IMR-90 (cell line): ENCODE measurements around the gene MLYCD. TPM values are rescaled to one million over a fixed set of nuclear protein-coding genes. Genes with fewer than 3 reads are reported as not detected.

Source experiments
- ATAC-seq: fragments of 200-7000 bp; cut with Tn5 transposase; 2 replicates; pipeline ENCODE4 v1.9.1; 2020; ENCODE audit warnings: low read depth, mild to moderate bottlenecking, moderate library complexity
- BruUV-seq: library from RNA; stranded (reverse); fragments of 400-500 nt; replicated peaks from 2 replicates; lab custom pipeline; 2021; lab: Mats Ljungman, UMichigan
- CTCF ChIA-PET: fragments of 300-600 bp; formaldehyde crosslinking; extraction: SDS; loops from one replicate; lab custom pipeline; 2021; ENCODE audit warnings: antibody characterized with exemption; lab: Yijun Ruan, JAX
- POLR2A ChIA-PET: fragments of 300-600 bp; sonication (Branson Sonifier 250); formaldehyde crosslinking; loops from one replicate; lab custom pipeline; 2022; ENCODE audit warnings: antibody characterized with exemption; ENCODE audit not compliant: unreplicated experiment; lab: Charles Lee
- DNase-seq: peaks from one replicate; pipeline ENCODE4 v3.0.0; 2013
- H2AFZ ChIP-seq: replicated peaks from 2 replicates; pipeline ENCODE3; 2013; ENCODE audit warnings: low read length, mild to moderate bottlenecking; ENCODE audit not compliant: poor library complexity
- H2AK5ac ChIP-seq: 2 replicates; pipeline ENCODE4 v1.6.1; 2013; ENCODE audit warnings: low read depth, low read length, inconsistent platforms
- H2AK9ac ChIP-seq: replicated peaks from 2 replicates; pipeline ENCODE3; 2013; ENCODE audit warnings: mild to moderate bottlenecking, low read depth, low read length, moderate library complexity; ENCODE audit not compliant: poor library complexity
- H2BK120ac ChIP-seq: 2 replicates; pipeline ENCODE4 v1.6.1; 2013; ENCODE audit warnings: low read depth, low read length, inconsistent platforms
- H2BK15ac ChIP-seq: 3 replicates; pipeline ENCODE4 v1.6.1; 2013; ENCODE audit warnings: low read depth, low read length, inconsistent platforms
- H2BK20ac ChIP-seq: 2 replicates; pipeline ENCODE4 v1.6.1; 2013; ENCODE audit warnings: low read depth, mild to moderate bottlenecking, inconsistent platforms, low read length, moderate library complexity
- H2BK5ac ChIP-seq: 2 replicates; pipeline ENCODE4 v1.6.1; 2013; ENCODE audit warnings: mild to moderate bottlenecking, low read depth, low read length, inconsistent platforms; ENCODE audit not compliant: poor library complexity, severe bottlenecking
- H3K14ac ChIP-seq: replicated peaks from 2 replicates; pipeline ENCODE4 v1.6.1; 2013; ENCODE audit warnings: low read depth, low read length, inconsistent platforms
- H3K18ac ChIP-seq: 2 replicates; pipeline ENCODE4 v1.6.1; 2013; ENCODE audit warnings: low read depth, low read length, control low read depth
- H3K23ac ChIP-seq: 2 replicates; pipeline ENCODE4 v1.6.1; 2013; ENCODE audit warnings: low read depth, low read length, inconsistent platforms
- H3K27ac ChIP-seq: 2 replicates; pipeline ENCODE4 v1.5.1; 2013; ENCODE audit warnings: mild to moderate bottlenecking, control low read depth, low read length; ENCODE audit not compliant: insufficient read depth
- H3K27me3 ChIP-seq: 2 replicates; pipeline ENCODE4 v1.6.1; 2013; ENCODE audit warnings: low read length; ENCODE audit not compliant: control insufficient read depth, insufficient read depth
- H3K36me3 ChIP-seq: 2 replicates; pipeline ENCODE4 v1.6.1; 2013; ENCODE audit warnings: low read length, mixed read lengths; ENCODE audit not compliant: control insufficient read depth, insufficient read depth
- H3K4ac ChIP-seq: 2 replicates; pipeline ENCODE4 v1.6.1; 2013; ENCODE audit warnings: low read depth, low read length, inconsistent platforms
- H3K4me1 ChIP-seq: 2 replicates; pipeline ENCODE4 v1.6.1; 2013; ENCODE audit warnings: low read length, mixed read lengths; ENCODE audit not compliant: control insufficient read depth, insufficient read depth
- H3K4me2 ChIP-seq: 2 replicates; pipeline ENCODE4 v1.6.1; 2013; ENCODE audit warnings: low read depth, mild to moderate bottlenecking, control low read depth, low read length, moderate library complexity
- H3K4me3 ChIP-seq: 2 replicates; pipeline ENCODE4 v1.5.1; 2013; ENCODE audit warnings: low read depth, mild to moderate bottlenecking, control low read depth, low read length, moderate library complexity; ENCODE audit not compliant: insufficient read depth
- H3K56ac ChIP-seq: 2 replicates; pipeline ENCODE4 v1.6.1; 2013; ENCODE audit warnings: low read length, inconsistent platforms; ENCODE audit not compliant: insufficient read depth; ENCODE audit errors: extremely low read depth
- H3K79me1 ChIP-seq, 2 experiments: 2 replicates each; pipeline ENCODE4 v1.6.1; 2013; ENCODE audit warnings: low read length in 2 of 2, inconsistent platforms in 1 of 2, low read depth in 1 of 2
- H3K9ac ChIP-seq: 2 replicates; pipeline ENCODE4 v1.6.1; 2013; ENCODE audit warnings: low read depth, low read length, control low read depth
- H3K9me1 ChIP-seq: 2 replicates; pipeline ENCODE4 v1.6.1; 2013; ENCODE audit warnings: low read length, inconsistent platforms; ENCODE audit not compliant: insufficient read depth
- H3K9me3 ChIP-seq: 2 replicates; pipeline ENCODE4 v1.6.1; 2013; ENCODE audit warnings: low read length; ENCODE audit not compliant: control insufficient read depth, insufficient read depth
- H4K20me1 ChIP-seq: 2 replicates; pipeline ENCODE4 v1.6.1; 2013; ENCODE audit warnings: low read length, inconsistent platforms; ENCODE audit not compliant: insufficient read depth
- H4K5ac ChIP-seq: 2 replicates; pipeline ENCODE4 v1.6.1; 2013; ENCODE audit warnings: mild to moderate bottlenecking, low read depth, low read length, control low read depth
- H4K8ac ChIP-seq, 2 experiments: 2 replicates each; pipeline ENCODE4 v1.6.1; 2013; ENCODE audit warnings: low read depth in 2 of 2, low read length in 2 of 2, control low read depth in 1 of 2, inconsistent platforms in 1 of 2
- H4K91ac ChIP-seq: 2 replicates; pipeline ENCODE4 v1.6.1; 2013; ENCODE audit warnings: low read depth, low read length, inconsistent platforms; ENCODE audit not compliant: insufficient read depth
- BHLHE40 ChIP-seq: fragments of 150-350 bp; IDR thresholded peaks from 2 replicates; pipeline ENCODE4 v1.6.1; 2016; ENCODE audit warnings: mild to moderate bottlenecking, low read depth, low read length
- MAFK ChIP-seq: IDR thresholded peaks from 2 replicates; pipeline ENCODE4 v1.6.1; 2012; ENCODE audit warnings: low read depth, low read length, improper control_type of control experiment
- NFE2L2 ChIP-seq: fragments of 150-350 bp; IDR thresholded peaks from 2 replicates; pipeline ENCODE4 v1.6.1; 2016; ENCODE audit warnings: low read depth, mild to moderate bottlenecking, low read length
- RCOR1 ChIP-seq: IDR thresholded peaks from 2 replicates; pipeline ENCODE4 v1.6.1; 2012; ENCODE audit warnings: mild to moderate bottlenecking, low read length, improper control_type of control experiment; ENCODE audit not compliant: insufficient replicate concordance
- WGBS, 2 experiments: methylation state at CpG; one replicate each; pipeline versions ENCODE4 v1.1.5 to v1.1.7; 2013; ENCODE audit warnings: missing lambda C conversion rate in 2 of 2; ENCODE audit not compliant: insufficient read length in 1 of 2; ENCODE audit errors: extremely low coverage in 2 of 2; 5-methylcytosine and 5-hydroxymethylcytosine counted together
- dilution Hi-C: fragments of 300-500 bp; cut with HindIII; formaldehyde crosslinking; loops from one replicate; pipeline ENCODE4 v1.14.3; 2018; ENCODE audit warnings: low sequenced_read_pairs; ENCODE audit not compliant: unreplicated experiment
- in situ Hi-C: fragments of 300-500 bp; cut with MboI; formaldehyde crosslinking; loops from 3 replicates; pipeline ENCODE4 v1.14.3; 2019; ENCODE audit warnings: low sequenced_read_pairs, inconsistent platforms, mixed read lengths
- intact Hi-C: fragments of 100-400 bp; cut with micrococcal nuclease; formaldehyde crosslinking; loops from 2 replicates; pipeline ENCODE4 v1.10.0; 2022
- polyA plus RNA-seq, 3 experiments: library from polyadenylated mRNA; depleted of rRNA; stranded (reverse); fragments of >200 nt; gene quantifications; 2 replicates each; pipeline ENCODE4 v1.2.3, GENCODE V29; 2012; ENCODE audit warnings: low replicate concordance in 1 of 3
- total RNA-seq: library from RNA; depleted of rRNA; stranded (reverse); fragments of >200 nt; gene quantifications from 2 replicates; pipeline ENCODE4 v1.2.3, GENCODE V29; 2012

MLYCD gene
- total and polyA plus RNA-seq, 2 of the 4 experiments (the other 2 are of a cell fraction) = 1.9 to 2.7 TPM

DNA sequence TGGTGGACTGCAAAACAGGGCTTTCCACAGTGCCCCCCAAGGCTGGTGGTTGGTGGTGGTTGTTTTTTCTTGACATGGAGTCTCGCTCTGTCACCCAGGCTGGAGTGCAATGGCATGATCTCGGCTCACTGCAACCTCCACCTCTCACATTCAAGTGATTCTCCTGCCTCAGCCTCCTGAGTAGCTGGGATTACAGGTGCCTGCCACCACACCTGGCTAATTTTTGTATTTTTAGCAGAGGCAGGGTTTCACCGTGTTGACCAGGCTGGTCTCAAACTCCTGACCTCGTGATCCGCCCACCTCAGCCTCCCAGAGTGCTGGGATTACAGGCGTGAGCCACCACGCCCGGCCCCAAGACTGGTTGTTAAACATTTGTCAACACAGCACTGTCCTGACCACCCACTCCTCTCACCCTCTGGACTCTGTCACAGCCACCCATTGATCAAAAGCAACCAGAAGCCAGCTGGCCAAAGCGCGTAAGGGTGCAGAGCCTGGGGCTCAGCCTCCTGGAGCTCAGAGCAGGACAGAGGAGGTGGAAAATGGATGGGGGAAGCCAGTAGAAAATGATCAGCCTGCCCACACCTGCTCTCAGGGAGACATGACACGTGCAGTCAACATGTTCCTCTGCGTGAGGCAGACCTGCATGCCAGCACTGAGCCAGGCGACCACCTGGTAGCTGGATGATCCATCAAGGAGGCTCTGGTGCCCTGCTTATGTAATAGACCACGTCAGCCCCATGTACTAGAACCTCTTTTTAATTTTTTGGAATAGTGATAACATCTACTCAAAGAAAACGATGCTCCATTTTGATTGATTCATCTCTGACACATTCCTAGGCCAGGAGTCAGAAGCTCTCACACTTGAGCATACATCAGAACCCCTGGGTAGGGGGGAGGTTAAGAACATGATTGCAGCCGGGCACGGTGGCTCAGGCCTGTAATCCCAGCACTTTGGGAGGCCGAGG lies 39.3 kb downstream of the MLYCD start:
- intact Hi-C loops (no loop called here), dilution Hi-C loops (no loop called here), in situ Hi-C loops (no loop called here)
- H3K56ac ChIP-seq = no peak overlapping the region
- no peak overlapping the region for H4K8ac ChIP-seq
- CTCF ChIA-PET = no interaction called here
- no peak overlapping the region for H3K4ac ChIP-seq
- H4K20me1 ChIP-seq = no peaks in the 10 kb centered on the region
- H3K23ac ChIP-seq = no peak overlapping the region
- H3K9me3 ChIP-seq = no peaks in the 10 kb centered on the region
- no peaks in the 10 kb centered on the region for H3K36me3 ChIP-seq
- no peak overlapping the region for H3K27ac ChIP-seq
- H3K27me3 ChIP-seq = no peaks in the 10 kb centered on the region; the same call in 1 of the 2 replicates
- no peak overlapping the region for H3K18ac ChIP-seq
- H2BK20ac ChIP-seq = no peak overlapping the region
- POLR2A ChIA-PET = no interaction called here
- no peak overlapping the region for H2BK120ac ChIP-seq
- H3K9me1 ChIP-seq = no peaks in the 10 kb centered on the region; the same call in 1 of the 2 replicates
- H2AK9ac ChIP-seq = no peak overlapping the region
- WGBS, 2 experiments = 93% methylated on average over 4 of the region's 18 CpGs; no CpG with 5 or more reads in 1 of the 2 experiments
- no peak overlapping the region for H3K4me2 ChIP-seq
- no peak overlapping the region for H2BK5ac ChIP-seq
- TF ChIP-seq NFE2L2 (no peak), BHLHE40 (no peak), MAFK (no peak), RCOR1 (no peak)
- H3K9ac ChIP-seq = no peak overlapping the region
- H2BK15ac ChIP-seq = no peak overlapping the region
- no TSS peak for BruUV-seq
- no peak overlapping the region for H3K4me3 ChIP-seq
- H3K79me1 ChIP-seq = no peaks in the 10 kb centered on the region
- no peak overlapping the region for H4K91ac ChIP-seq
- no peak overlapping the region for H4K5ac ChIP-seq
- no peak for ATAC-seq
- DNase-seq = no peak
- H2AFZ ChIP-seq = peak overlapping the region; percentile 51
- peaks cover 6% of the 10 kb centered on the region for H3K4me1 ChIP-seq
- no peak overlapping the region for H2AK5ac ChIP-seq
- no peak overlapping the region for H3K14ac ChIP-seq
